Right lobe of liver (tissue), 6 donors: ENCODE data around the gene C1orf185. TPM values are rescaled to one million over a fixed set of nuclear protein-coding genes. Genes with fewer than 3 reads are reported as not detected.

Experiments used
- ATAC-seq, 4 donors: fragments of 200-7000 bp; cut with Tn5 transposase; one replicate each; pipeline ENCODE4 v1.9.1; 2020; ENCODE audit warnings: mild to moderate bottlenecking in 4 of 4, moderate library complexity in 4 of 4
- DNase-seq, 3 donors: peaks; one replicate each; pipeline ENCODE4 v3.0.0-alpha.2; 2020
- H3K27ac ChIP-seq, 3 donors: fragments of 200-600 bp; one replicate each; pipeline ENCODE4 v1.8.0; 2022
- H3K27me3 ChIP-seq, 2 donors: fragments of 200-600 bp; one replicate each; pipeline ENCODE4 v1.8.0; 2022
- H3K36me3 ChIP-seq, 4 donors: fragments of 200-600 bp; sonication (generic) in 1 of 4; one replicate each; pipeline versions ENCODE4 v1.5.1 to v1.8.0; 2017 to 2022; ENCODE audit warnings: control low read depth in 1 of 4
- H3K4me1 ChIP-seq, 4 donors: fragments of 200-600 bp; sonication (generic) in 1 of 4; one replicate each; pipeline versions ENCODE4 v1.5.1 to v1.8.0; 2017 to 2022; ENCODE audit warnings: control low read depth in 1 of 4
- H3K4me3 ChIP-seq, 3 donors: fragments of 200-600 bp; one replicate each; pipeline ENCODE4 v1.8.0; 2022
- H3K9me3 ChIP-seq, 4 donors: fragments of 200-600 bp; sonication (generic) in 1 of 4; one replicate each; pipeline versions ENCODE4 v1.5.1 to v1.8.0; 2017 to 2022; ENCODE audit warnings: control low read depth in 1 of 4
- CTCF ChIP-seq, 4 donors: fragments of 200-600 bp in 3 of 4; fragments of 450-650 bp in 1 of 4; IDR thresholded peaks; one replicate each; pipeline versions ENCODE4 v1.5.1 to v1.8.0; 2016 to 2022; ENCODE audit warnings: antibody characterized with exemption in 4 of 4, mild to moderate bottlenecking in 2 of 4
- POLR2A ChIP-seq: fragments of 450-650 bp; IDR thresholded peaks from one replicate; pipeline ENCODE4 v1.6.1; 2017; ENCODE audit warnings: antibody characterized with exemption, mild to moderate bottlenecking
- WGBS: methylation state at CpG from one replicate; pipeline ENCODE4 v1.1.6; 2018; ENCODE audit warnings: low coverage, low lambda C conversion rate; ENCODE audit not compliant: insufficient coverage; ENCODE audit errors: missing lambda C conversion rate; 5-methylcytosine and 5-hydroxymethylcytosine counted together
- intact Hi-C, 2 donors: fragments of 100-400 bp; cut with DNase I; formaldehyde crosslinking; loops; one replicate each; pipeline versions ENCODE4 v1.11.2 to v1.14.1; 2022
- total RNA-seq, 6 experiments: library from RNA; depleted of rRNA in 2 of 6; stranded (reverse); fragments of >200 nt in 2 of 6; fragmentation: NEBNext Ultra II Directional in 3 of 6; extraction: Animal tissue kit (Norgen Biotek cat#: 25700) in 3 of 6; gene quantifications; one replicate each; pipeline versions ENCODE4 v1.1.0 to v1.2.4, GENCODE V29; 2016 to 2023
- donor health status: DM: no; HTN: yes; CAD: no.
- donor health status: DM: no; HTN: no; CAD: no.
- donor health status: DM: no; HTN: no; CAD: no.
- donor health status: DM: no; HTN: yes; CAD: no.
- donor health status: DM: no; HTN: yes; CAD: no.

C1orf185 gene
- total RNA-seq, 6 experiments from 2014 or later = not detected

GRCh38 chr1:51086496-51087271, 15.3 kb upstream of the C1orf185 start:
- TF ChIP-seq POLR2A = no peak
- no peak for TF ChIP-seq CTCF (IDR thresholded peaks at IDR 0.05)
- Histone ChIP-seq H3K4me1 (no peaks in the 10 kb centered on the region), H3K4me3 (no peak overlapping the region), H3K27me3 (no peaks in the 10 kb centered on the region), H3K27ac (no peak overlapping the region), H3K9me3 (no peaks in the 10 kb centered on the region), H3K36me3 (no peaks in the 10 kb centered on the region)
- ATAC-seq (peak in 1 of 4 donors; percentile 21), DNase-seq (no peak)
- WGBS = 73% methylated on average over 2 of the region's 3 CpGs
- intact Hi-C loops = no loop called here

- DNase-seq (no peak), ATAC-seq (no peak)
- H3K36me3 ChIP-seq = no peaks in the 10 kb centered on the region
- intact Hi-C loops = no loop called here
- H3K9me3 ChIP-seq = no peaks in the 10 kb centered on the region
- H3K27me3 ChIP-seq = no peaks in the 10 kb centered on the region
- no peak overlapping the region for H3K4me3 ChIP-seq
- no peaks in the 10 kb centered on the region for H3K4me1 ChIP-seq
- 22% methylated on average over 1 of the region's 1 CpG for WGBS
- TF ChIP-seq CTCF (IDR thresholded peaks at IDR 0.05) = peak in 3 of 4 donors; percentile 4 to 18 (median 15)
- TF ChIP-seq POLR2A = no peak
- no peak overlapping the region for H3K27ac ChIP-seq
Observed at GRCh38 chr1:51088474-51088873, 13.6 kb upstream of the C1orf185 start.

GRCh38 chr1:51093581-51093980, 8.4 kb upstream of the C1orf185 start:
- no peaks in the 10 kb centered on the region for H3K27me3 ChIP-seq
- ATAC-seq (no peak), DNase-seq (no peak)
- intact Hi-C loops = no loop called here
- no peak for TF ChIP-seq CTCF (IDR thresholded peaks at IDR 0.05)
- TF ChIP-seq POLR2A = no peak
- H3K36me3 ChIP-seq = no peaks in the 10 kb centered on the region
- H3K27ac ChIP-seq = no peak overlapping the region
- 29% methylated on average over 1 of the region's 1 CpG for WGBS
- H3K9me3 ChIP-seq = no peaks in the 10 kb centered on the region
- no peaks in the 10 kb centered on the region for H3K4me1 ChIP-seq
- H3K4me3 ChIP-seq = no peak overlapping the region

GRCh38 chr1:51097171-51097570, 4.9 kb upstream of the C1orf185 start:
- TF ChIP-seq POLR2A (no peak), CTCF (IDR thresholded peaks at IDR 0.05) (no peak)
- no peak overlapping the region for H3K4me3 ChIP-seq
- ATAC-seq = no peak

More at GRCh38 chr1:51097171-51097570, 4.9 kb upstream of the C1orf185 start:
- Histone ChIP-seq H3K27ac (no peak overlapping the region), H3K36me3 (no peaks in the 10 kb centered on the region), H3K9me3 (no peaks in the 10 kb centered on the region), H3K4me1 (no peaks in the 10 kb centered on the region), H3K27me3 (no peaks in the 10 kb centered on the region)
- intact Hi-C loops = no loop called here
- DNase-seq = no peak
- 64% methylated on average over 1 of the region's 1 CpG for WGBS
